GM20000 (cell line): Measurements from ENCODE around the gene SLC41A1.
A peak's percentile ranks its signal among the peaks of the same experiment; 100 is the strongest.

Experiments used
- DNase-seq: peaks from one replicate; pipeline ENCODE4 v3.0.0; 2012; ENCODE audit warnings: low spot score
- CTCF ChIP-seq: IDR thresholded peaks from 2 replicates; pipeline ENCODE4 v1.5.1; 2012; ENCODE audit warnings: mild to moderate bottlenecking, control low read depth; ENCODE audit errors: extremely low read depth, missing control alignments

The SLC41A1 gene

GRCh38 chr1:205775015-205775716, 37.8 kb downstream of the SLC41A1 start, which contains the start of gene RAB29:
TSS of gene RAB29 (minus strand) at chr1:205775482. CDS start at chr1:205774956, 526 bp downstream.
- peak; percentile 81 for DNase-seq
- TF ChIP-seq CTCF: no peak

DNA sequence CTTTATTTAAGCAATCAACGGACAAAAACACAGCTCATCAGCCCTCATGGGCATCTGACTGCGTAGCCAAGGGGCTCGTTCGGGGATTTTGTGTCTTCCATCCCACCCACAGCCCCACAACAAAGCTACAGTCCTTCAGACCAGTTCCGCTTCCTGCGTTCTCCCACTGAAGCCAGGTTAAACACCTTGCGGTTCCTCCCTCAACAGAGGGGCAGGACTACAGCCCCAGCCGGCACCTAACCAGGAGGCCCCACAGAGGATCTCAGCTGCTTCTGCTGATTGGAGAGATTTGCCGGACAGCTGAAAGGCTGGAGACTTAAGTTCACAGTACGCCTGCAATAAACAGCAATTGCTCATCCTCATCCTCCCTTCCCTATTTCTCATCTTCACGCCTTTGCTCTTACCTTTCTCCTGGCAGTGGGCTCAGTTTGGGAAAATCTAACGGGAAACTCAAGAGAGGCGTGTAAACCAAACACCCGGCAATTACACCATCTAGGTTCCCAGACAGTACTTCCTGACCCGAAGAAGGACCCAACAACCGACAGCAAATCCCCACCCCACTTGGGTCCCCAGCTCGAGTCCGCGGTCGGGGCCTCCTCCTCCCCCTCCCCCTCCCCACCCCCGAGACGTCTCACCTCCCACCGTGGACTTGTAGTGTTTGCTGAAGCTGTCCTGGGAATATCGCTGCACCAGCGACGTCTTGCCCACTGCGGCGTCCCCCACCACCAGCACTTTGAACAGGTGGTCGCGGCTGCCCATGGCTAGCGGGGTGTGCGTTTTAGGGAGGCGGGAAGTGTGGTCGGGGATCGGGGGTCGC, 38.6 kb downstream of the SLC41A1 start:
- DNase-seq: peak; percentile 47
- no peak for TF ChIP-seq CTCF

DNA sequence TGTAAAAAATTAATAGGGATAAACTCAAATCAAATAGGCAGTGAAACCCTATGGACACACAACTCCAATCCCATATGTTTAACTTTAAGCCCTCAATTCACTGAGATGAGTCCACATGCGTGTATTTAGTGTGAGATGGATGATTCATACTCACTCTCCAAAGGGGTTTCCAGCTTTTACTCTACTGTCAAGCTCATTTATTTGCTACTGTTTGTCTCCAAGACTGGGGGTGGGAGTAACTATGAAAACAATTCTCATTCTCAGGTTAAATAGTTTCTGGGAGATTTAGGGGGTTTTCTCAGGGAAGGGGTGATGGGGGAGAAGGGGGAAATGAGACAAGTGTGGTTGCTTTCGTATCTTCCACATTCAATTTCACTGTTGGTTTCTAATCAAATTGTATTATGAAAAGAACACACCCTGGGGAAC, 40.4 kb downstream of the SLC41A1 start:
- peak; percentile 49 for DNase-seq
- no peak for TF ChIP-seq CTCF

GRCh38 chr1:205770618-205771017, 42.4 kb downstream of the SLC41A1 start:
- TF ChIP-seq CTCF: no peak
- DNase-seq: no peak

DNA sequence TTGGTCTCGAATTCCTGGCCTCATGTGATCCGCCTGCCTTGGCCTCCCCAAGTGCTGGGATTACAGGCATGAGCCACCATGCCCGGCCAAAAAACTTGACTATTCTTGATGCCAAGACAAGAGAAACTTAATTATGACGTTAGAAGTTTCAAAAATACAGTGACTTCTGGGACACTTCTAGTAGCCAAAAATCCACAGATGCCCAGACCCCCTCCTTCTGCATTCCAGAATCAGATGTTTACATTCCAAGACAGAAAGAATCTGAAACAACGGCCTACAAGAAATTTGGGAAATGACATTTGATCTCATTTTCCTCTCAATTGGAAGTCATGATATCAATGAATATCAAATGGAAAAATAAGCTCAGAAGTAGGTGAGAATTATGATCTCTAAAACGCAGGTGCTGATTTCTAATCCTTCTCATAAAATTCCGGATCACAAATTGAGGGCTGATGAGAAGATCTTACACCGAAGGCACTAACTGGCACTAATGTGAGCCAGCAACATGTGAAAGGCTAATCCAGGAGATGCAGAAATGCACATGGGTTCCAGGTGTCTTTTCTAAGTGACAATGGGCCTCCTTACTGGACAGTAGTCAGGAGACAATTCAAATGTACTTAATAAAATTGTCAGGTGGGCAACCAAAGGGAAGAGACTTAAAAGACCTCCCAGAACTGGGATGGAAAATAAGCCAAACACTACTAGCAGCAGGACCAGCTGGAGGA, 43.2 kb downstream of the SLC41A1 start:
- no peak for DNase-seq
- no peak for TF ChIP-seq CTCF

GRCh38 chr1:205767248-205767647, 45.8 kb downstream of the SLC41A1 start:
- no peak for DNase-seq
- TF ChIP-seq CTCF: no peak
